ENCODE data around the gene SETD3.

Gene SETD3

GRCh38 chr14:99387880-99388279 lies 92.8 kb downstream of the SETD3 start:
- no peak for DNase-seq

- DNase-seq, result no peak
These were observed 95.9 kb downstream of the SETD3 start for GRCh38 chr14:99384450-99385417.

GRCh38 chr14:99383472-99384449 lies 96.9 kb downstream of the SETD3 start:
- no peak for DNase-seq

- no peak for DNase-seq
These were observed 97.7 kb downstream of the SETD3 start for GRCh38 chr14:99382781-99383471.

GRCh38 chr14:99382071-99382470 lies 98.6 kb downstream of the SETD3 start:
- DNase-seq, result no peak

GRCh38 chr14:99381688-99382060 lies 99.0 kb downstream of the SETD3 start:
- no peak for DNase-seq

- DNase-seq, result no peak
These were observed 99.5 kb downstream of the SETD3 start for GRCh38 chr14:99380991-99381687.

DNA sequence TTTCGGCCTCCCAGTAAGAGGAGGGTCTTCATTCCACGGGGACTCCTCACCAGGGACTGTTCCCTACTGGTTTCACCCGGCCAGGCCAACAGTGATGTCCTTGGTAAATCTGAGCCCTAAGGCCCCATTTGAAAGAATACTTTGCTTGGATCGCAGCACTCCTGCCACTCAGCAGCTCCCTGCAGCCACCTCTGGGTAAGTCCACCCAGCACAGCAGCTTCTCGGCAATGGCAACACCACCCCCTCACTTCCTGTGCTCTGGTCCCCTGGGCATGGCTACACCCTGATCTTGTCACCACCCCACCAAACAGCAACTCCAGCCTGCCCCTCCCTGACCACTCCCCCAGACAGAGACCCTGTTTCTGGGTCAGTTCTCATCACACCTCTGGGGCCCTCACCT lies 100.3 kb downstream of the SETD3 start:
- no peak for DNase-seq

- no peak for DNase-seq
These were observed 101.9 kb downstream of the SETD3 start for GRCh38 chr14:99378782-99379214.

GRCh38 chr14:99377951-99378350 lies 102.7 kb downstream of the SETD3 start:
- DNase-seq, result no peak

- DNase-seq, result no peak
These were observed 105.7 kb downstream of the SETD3 start for GRCh38 chr14:99374964-99375363.

DNA sequence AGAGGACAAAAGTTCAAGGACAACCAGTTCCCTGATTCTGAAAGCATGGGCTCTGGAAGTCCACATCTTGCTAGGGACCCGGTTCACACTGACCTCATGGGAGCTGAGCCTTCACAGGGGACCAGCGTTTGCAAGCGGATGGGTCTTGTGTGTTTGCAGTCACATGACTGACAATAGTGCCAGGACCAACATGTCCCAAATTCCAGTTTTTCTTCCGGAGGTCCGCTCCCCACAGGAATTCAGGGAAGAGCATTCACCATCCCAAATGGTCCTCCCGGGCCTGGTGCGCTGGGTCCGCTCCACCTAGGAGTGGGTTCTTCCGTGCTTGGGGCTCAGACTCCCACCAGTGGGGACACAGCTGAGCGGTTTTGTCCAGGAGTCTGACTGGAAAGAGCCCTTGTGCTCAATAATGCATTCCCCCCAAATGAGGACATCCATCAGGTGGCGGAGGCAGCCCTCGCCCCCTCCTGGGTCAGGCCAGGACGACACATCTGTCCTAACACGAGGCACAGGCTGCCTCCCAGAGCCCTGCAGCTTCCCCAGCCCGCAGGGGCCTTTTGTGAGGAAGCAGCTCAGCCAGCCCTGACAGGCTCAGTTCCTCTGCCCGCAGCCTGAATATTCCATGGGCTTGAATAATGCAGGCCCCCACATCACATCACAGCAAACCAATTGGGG lies 116.9 kb downstream of the SETD3 start:
- DNase-seq, result no peak

GRCh38 chr14:99363051-99363450 lies 117.6 kb downstream of the SETD3 start:
- no peak for DNase-seq

GRCh38 chr14:99361596-99362215 lies 119.0 kb downstream of the SETD3 start:
- DNase-seq, result no peak

DNA sequence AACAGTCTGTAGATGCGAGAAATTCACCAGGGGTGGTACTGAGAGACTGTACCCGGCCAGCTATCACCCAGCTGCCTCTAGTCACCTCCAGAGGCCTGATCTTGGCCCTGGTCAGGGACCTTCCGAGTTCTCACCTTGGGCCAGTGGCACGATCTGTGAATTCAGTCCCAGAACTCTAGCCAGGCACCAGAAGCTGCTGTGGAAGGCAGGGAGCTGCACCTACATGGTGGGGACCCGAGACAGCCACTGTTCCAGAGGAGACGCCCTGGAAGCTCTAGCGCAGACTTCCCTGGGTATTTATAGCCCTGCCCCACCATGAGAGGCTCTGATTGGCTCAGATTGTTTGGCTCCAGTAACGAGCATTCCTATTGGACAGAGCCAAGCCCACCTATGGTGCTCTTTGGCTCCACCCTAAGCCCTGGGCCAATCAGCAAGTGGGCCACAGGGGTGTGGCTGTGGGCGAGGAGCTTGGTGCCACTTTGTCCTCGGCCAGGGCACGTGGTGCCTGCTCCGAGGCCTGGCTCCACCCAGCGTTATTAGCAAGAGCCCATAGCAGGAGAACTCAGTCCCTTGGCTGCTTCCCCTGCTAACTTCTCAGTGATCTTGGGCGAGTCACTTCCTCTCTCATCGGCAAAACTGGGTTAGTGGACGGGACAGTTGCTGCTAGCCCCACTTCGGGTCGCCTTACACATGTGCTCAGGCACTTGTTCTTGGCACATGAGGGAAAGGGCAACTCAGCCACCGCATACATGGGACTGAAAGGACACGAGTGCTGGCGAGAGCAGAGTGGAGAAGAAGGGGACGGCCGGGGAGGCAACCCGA lies 119.7 kb downstream of the SETD3 start:
- no peak for DNase-seq

DNA sequence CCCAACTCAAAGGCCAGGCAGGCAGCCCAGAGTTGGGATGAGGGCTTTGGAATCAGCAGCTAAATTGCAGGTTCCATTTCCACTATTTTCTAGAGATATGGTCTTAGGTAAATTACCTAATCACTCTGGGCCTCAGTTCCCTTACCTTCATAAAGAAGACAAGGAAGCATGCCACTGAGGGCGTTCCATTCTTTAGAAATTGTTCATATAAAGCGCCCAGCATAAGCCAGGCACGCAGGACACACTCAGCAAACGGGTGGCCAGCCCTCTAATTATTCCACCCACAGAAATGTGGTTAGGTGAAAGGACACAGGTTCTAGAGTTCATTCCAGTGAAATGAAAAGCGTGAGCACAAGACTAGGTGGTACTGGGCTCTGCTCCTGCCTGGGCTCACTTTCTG lies 120.8 kb downstream of the SETD3 start:
- no peak for DNase-seq

DNA sequence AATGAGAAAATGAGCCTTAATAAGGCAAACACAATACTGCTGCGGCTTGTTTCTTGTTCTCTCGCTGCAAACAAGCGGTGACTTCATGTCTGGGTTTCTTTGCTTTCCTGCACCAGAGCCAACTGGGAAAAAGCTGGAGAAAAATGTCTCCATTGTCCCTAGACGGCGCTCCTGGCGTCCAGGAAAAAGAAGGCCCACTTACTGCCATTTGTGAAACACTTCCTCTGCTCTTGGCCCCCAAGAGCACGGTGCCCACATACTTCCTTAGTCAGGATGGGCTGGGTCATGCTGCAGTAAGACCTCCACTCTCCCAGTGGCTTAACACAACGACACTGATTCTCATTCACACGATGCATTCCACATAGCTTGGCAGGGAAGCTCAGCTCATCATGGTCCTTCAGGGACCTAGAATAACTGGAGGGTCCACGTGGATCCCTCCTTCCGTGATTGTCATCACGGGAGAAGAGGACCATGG lies 122.7 kb downstream of the SETD3 start:
- DNase-seq, result no peak

- DNase-seq, result no peak
These were observed 123.3 kb downstream of the SETD3 start for GRCh38 chr14:99357151-99357915.

DNA sequence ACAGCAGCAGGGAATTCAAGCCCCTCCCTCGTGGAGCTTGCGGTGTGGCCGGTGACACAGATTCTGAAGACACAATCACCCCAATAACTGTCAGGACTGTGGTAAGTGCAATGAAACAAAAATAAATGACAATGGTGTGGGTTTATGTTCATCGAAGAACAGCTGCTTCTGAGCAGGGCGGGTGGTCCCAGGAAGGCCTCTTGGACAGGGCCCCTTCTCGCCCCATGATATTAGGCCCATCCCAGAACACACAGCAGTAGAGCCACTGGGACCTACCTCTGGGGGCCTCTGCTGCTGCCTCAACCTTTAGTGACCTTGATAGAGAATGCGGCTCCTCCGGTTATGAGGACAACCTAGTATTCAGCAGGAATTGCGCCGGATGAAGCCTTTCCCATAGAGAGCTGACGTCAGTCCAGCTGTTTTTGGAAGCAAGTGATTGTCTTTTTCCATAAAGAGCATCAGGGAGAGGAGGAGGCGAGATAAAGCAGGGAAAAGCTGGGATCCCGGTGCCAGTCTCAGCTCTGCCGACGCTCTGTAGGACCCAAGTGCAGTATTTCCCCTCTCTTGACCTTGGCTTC lies 124.5 kb downstream of the SETD3 start:
- DNase-seq, result peak; percentile 48

Measured in femur (tissue), 1 donor.